Bone marrow (tissue), 2 donors: ENCODE data around the gene LAMTOR4.

Source experiments
- DNase-seq, 2 donors: peaks; one replicate each; lab custom pipeline; 2025; lab: John Stamatoyannopoulos, UW

LAMTOR4 gene

DNA sequence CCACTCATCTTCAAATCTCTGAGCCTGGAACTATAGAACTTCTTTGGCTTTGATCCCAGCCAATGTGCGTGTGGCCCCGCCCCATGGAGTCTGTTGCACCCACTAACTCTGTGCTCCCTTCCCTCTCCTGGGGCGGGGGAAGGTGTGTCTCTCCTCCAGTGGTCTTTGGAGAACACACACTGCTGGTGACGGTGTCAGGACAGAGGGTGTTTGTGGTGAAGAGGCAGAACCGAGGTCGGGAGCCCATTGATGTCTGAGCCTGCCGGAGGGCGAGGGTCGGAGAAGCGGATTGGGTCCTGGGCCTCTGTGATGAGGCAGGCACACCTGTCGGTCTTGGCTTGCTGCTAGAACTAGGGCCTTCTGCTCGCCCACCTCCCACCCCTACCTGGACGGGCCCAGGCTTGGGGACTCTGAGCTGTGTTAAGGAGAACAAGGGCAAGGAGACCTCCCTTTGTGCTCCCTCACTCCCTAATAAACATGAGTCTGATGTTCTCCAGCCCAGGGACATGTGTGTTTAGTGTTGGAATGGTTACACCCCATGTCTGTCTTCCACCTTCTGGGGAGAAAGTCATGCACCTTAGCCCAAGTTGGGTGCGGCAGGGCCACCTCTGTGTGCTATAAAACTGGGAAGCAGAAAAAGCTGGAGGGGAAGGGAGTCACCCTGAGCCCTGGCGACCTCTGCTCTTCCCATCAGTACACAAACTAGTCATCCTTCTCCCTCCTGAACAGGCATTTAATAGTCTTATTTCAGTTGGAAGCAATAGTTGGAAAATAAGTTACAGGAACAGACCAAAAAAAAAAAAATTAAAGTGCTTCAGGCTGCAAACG is 5.2 kb downstream of the LAMTOR4 start:
- no peak for DNase-seq

DNA sequence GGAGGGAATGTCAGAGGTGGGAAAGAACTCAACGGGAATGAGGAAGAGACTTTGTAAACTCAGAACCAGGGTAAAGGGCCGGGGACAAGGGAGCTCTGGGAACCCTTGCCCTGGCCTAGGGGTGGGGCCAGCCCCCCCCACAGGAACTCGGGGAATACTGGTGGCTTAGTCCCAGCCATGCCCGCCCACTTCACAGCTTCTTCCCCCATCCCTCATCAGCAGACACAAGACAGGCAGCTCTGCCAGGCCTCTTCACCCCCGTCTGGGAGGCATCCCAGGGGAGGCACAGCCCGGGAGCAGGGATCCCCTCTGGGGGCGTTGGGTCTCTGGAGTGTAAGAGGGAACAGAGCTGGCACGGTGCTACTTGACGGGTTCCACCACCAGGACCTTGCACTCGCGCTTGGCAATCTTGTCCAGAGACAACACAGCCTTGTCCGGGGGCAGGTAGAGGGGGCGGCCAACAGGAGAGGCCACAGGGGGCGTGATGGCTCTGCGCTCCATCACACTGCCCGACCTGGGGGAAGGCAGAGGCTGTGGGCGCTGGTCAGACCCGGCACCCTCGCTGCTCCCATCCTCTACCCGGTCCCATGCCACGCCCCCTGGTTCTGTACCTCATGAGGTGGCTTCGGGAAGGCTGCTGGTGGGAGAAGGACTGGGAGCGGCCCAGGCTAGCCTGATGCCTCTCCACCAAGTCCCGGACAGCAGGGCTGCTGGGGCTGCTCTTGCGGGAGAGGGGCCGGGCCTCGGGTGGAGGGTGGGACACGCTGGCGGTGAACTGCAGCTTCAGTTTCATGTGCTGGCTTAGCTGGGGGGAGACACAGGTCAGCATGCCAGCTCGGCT is 6.2 kb downstream of the LAMTOR4 start:
- no peak for DNase-seq

DNA sequence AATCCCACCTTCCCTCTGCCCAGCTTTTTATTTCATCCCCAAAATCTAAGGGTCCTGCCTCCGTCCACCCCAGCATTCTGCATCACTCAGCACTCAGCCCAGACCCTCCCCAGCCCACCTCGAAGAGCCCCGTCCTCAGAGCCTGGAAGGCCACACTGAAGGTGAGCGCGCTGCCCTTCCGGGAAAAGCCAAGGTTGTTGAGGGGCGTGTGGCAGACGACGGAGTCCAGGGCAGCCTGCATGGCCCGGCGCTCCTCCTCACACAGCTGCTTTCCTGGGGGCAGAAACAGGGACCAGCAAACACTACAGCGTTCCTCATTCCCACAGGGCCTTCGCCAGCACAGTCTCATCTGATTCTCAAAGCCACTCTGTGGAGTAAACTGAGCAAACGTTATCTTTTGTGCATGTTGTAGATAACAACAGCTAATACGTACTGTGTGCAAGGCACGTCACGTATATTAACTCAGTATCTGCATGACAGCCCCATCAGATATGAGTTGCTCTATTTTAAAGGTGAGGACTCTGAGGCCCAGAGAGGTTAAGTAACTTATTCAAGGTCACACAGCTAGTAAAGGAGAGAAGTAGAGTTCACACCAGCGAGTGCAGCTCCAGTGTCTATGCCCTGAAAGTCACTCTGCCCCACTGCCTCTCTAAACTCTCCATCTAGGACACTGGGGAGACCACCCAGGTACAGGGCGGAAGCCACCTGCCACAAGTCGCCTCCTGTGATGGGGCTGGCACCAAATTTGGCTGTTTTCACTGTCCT is 7.0 kb downstream of the LAMTOR4 start:
- DNase-seq, result no peak

DNA sequence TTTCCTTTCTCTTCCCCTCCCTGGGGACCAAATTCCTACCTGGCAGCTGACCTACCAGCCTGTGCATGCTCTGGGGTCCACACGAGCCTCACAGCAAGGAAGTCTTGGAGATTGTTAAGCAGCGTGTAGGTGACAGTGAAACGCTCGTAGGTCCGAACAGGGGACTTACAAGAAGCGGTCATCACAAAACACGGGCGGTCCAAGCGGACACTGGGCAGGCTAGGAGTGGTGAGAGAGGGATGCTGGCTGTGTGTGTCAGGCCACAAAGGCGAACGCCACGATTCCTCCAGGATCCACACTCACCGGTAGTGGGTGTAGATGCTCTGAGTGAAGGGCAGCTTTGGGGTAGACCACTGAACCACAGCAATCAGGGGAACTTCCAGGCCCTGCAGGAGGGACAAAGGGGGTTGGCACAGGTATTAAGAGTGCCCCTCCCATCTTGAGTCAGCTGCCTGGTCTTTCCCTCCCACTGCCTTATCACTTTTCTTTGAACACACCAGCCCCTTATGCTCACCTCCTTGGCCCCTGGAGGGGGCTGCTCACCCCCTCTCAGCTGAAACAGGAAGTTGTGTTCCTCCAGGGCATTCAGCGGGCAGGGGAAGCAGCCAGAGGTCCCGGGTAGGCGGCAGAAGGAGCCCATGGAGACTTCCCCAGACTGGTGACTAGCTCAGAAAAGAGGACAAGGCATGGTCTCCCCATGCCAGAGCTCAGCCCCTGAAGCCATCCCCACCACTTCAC is 7.8 kb downstream of the LAMTOR4 start:
- no peak for DNase-seq

DNA sequence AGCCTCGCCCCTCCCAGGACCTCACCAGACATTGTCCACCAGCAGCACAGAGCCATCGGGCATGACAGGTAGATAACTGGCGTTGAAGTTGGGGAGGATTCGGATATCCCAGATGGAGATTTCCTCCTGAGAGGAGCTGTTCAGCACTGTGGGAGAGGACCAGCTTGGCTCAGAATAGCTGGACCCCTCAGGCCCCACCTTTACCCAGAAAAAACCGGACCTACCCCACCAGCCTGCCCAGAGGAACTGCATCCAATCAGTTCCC is 8.3 kb downstream of the LAMTOR4 start:
- DNase-seq, result no peak

DNA sequence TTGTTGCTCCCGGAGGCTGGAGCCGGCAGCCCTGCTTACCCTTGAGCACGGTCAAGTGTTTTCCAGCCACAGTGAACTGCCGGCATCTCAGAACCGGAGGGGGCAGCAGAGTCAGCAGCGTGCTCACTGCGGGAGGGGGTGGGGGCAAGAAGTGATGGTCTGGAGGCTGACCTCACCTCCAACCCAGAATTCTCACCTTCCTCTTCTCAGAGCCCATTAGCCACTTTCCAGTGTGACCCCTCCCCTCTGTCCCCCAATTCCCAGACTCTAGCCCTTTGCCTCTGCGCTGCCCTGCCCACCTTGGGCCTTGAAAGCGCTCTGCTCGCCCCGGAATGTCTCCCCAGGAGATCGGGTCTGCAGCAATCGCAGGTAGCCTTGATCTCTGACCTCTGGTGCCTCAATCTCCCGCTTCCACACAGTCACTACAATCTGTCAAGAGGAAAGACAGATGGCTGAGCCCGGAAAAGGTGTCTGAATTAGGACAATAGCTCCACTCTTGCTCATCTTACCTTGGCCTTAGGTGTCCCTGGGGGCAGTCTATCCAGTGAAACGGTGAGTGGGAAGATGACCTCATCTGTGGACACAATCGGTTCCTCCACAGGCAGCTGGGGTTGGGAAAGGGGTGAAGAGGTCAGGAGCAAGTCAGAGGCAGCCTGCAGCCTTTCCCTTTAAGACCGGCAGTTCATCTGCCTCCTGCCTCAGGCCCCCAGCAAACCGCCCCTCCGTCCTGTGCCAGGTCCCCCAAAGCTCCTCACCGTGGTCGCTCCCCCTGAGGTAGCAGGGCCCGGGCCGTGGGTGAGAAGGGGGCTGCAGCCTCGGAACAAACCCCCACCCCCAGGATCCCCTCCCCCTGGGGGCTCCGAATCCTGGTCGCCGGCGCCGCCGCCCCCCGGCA is 8.9 kb downstream of the LAMTOR4 start:
- no peak for DNase-seq

DNA sequence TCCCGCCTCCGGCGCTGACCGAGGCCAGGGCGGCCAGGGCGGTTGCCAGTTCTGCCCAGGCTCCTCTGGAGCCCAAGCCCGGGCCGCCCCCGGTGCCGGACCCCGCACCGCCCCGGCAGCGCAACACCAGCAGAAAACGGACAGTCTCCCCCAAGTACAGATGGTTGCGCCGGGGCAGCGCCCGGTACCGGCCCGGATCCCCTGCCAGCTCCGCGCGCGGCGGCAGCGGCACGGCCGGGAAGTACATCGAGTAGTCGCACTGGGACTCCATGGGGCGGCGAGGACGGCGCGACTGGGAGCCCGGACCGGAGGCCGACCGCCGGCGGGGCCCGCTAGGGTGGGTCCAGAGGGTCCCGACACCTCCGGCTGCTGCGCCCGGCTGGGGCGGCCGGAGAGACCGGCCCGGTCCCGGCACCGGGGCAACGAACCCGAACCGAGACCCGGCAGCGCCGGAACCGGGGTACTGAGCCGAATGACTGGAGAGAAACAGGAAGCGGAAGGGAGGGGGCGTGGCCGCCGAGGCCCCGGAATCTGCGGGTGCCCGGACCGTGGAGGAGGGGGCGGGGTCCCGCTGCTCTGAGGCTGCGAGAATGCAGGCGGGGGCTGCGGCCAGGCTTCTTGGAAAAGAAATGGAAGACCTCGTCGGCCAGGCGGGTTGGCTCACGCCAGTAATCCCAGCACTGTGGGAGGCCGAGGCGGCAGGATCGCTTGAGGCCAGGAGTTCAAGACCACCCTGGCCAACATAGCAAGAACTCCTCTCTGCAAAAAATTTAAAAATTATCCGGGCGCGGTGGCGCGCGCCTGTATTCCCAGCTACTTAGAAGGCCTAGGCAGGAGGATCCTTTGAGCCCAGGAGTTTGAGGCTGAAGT is 9.7 kb downstream of the LAMTOR4 start, which contains the start of gene TRAPPC14:
Gene TRAPPC14, minus strand, starts transcription at position 495 of the 870 bp plus-strand sequence. Its CDS starts 224 bp downstream, at position 271.
- DNase-seq, result peak; percentile 75 to 87

DNA sequence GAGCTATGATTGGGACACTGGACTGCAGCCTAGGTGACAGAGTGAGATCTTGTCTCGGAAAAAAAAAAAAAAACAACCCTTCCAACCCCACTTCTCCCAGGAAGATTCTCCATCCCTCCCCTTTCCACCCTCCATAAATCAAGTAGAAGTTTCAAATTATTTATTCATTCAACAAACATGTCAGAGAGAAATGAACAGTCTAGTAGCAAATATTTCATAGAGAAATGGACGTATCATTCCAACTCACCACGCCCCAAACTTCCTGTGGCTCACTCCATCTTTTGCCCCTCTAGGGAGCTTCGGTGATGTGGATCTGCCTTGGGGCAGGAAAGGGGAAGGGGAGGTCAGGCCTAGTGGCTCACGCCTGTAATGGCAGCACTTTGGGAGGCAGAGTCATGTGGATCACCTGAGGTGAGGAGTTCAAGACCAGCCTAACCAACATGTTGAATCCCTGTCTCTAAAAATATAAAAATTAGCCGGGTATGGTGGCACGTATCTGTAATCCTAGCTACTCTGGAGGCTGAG is 10.4 kb downstream of the LAMTOR4 start:
- no peak for DNase-seq

DNA sequence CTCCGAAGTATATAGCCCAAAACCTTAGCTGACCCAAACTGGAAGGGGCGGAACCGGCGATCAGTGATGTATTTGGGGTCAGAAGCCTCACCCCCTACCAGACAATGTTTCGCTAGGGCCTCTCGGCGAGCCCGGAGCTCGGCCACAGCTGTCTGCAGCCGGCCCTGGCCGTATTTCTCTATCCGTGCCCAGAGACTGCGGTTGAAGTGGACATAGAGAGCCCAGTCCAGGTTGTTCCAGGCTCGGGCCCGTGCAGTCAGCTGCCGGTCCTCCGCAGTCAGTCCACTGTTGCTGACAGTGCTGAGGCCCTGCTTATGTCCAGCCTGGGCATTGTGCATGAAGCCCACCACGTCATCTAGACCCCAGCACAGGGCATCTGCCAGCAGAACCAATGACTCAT is 11.3 kb downstream of the LAMTOR4 start:
- DNase-seq, result no peak

DNA sequence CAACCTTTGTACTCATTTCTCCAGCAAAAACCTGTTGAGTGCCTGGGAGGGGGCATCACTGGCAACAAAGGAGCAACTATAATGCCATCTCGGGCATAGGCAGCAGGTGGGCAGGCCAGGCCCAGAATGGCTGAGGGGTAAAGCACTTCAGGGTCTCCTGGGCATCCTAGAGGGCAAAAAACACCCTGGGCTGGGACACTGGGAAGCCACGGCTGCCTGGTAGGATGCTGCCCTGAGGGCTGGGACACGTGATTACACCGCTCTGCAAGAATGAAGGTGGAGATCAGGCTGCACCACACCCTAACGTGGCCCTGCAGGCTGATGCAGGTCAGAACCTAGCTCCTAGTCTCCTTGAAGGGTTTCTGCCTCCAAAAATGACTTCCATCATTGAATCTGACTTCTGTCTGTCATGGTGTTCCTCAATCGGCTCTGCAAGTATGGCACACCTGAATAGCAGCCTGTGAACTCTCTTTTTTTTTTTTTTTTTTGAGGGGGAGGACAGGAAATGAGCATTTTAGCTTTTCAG is 14.4 kb downstream of the LAMTOR4 start:
- DNase-seq, result no peak

DNA sequence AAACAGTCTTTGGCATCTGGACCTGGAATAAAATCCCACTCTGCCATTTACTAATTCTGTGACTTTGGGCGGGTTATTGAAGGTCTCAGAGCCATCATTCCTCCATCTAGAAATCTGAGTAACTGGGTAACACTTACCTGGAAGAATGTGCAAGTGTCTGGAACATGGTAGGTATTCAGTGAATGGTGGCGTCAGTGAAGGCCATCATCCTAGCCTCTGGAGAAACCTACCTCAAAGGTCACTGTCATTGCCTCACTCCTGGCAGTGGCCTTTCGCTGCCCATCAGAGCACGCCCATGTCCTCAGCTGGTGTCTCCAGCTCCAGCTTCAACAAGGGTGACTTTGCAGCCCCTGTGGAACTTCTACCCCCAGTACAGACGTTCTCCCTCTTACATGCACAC is 15.2 kb downstream of the LAMTOR4 start:
- DNase-seq, result no peak

DNA sequence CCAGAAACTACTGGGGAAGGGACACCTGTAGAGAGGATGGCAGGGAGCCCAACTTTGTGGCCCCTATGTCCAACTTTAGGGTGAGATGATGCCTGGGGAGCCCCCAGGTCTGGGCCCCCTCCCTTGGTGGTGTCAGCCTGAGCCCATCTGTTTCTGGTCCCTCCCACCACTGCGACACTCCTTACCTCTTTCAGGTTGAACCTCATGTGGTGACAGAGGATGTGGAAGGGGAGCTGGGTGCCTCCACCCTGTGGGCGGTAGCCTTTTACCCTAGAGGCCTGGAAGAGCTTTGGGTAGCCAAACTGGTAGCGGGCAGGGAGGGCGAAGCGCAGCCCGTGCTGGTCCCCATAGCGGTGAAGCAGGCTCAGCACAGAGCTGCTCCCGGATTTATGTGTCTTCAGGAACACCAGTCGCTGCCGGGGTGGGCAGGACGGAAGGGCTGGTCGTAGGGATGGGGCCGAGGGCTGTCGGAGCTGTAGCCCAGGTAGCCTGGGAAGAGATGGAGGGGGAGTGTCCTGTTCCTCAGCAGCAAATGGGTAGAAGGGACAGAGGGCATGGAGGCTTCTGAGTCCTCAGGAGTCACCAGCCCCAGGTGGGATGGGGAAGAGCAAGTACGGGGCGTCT is 17.7 kb downstream of the LAMTOR4 start:
- DNase-seq, result no peak

DNA sequence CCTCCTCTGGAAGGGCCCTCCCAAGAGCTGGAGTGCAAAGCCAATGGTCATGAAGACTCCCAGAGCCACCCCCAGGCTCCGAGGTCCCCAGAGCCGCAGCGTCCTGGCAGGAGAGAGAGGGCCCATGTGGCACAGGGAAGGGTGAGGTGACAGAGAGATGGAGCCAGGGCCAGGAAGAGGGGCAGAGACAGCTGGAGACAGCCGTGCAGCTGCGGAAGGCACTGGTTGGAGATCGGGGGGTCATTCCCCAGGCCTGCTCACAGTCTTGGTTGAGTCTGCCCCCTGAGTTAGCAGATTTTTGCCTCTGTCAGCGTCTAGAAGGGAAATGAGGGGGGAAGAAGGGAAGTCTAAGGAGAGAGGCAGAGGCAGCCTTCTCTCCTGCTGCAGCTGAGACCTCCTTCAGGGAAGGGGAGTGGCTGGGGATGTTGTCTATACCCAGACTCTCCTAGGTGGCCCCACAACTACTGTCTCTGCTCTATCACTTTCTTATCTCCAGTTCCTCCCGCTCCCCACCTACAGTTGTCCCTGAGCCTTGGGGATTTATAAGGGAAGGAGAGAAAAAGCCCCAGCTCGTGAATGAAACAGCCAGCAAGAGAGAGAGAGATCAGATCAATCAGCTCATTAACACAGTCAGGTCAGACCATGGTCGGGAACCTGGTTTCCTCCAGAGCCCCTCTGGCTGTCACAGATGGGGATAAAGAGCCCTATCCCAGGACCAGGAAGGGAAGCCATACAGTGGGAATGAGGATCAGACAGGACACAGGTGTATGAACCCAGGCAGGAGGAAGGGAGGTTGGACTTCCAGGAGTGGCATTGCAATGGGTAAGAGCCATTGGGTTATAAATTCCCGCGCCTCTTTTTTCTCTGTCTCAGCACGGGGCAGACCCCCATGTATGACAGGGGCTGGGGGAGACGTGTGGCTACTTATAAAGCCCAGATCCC is 18.5 kb downstream of the LAMTOR4 start:
- no peak for DNase-seq

DNA sequence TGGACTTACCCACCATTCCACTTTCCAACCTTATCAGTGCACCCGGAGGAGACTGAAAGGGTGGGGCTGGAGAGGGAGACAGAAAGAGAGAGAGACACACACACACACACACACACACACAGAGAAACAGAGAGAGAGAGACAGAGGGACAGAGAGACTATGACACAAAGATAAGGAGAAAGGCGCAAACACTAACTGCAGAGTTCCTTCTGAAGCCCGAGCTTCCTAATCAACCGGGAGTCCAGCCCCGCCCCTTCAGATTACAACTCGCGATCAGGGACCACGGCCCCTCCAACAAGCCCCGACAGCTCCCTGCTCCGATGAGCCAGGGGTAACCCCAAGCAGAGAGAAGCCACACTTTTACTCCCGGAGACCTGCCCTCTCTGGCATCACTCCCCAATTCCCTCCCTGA is 19.2 kb downstream of the LAMTOR4 start:
- DNase-seq, result no peak

DNA sequence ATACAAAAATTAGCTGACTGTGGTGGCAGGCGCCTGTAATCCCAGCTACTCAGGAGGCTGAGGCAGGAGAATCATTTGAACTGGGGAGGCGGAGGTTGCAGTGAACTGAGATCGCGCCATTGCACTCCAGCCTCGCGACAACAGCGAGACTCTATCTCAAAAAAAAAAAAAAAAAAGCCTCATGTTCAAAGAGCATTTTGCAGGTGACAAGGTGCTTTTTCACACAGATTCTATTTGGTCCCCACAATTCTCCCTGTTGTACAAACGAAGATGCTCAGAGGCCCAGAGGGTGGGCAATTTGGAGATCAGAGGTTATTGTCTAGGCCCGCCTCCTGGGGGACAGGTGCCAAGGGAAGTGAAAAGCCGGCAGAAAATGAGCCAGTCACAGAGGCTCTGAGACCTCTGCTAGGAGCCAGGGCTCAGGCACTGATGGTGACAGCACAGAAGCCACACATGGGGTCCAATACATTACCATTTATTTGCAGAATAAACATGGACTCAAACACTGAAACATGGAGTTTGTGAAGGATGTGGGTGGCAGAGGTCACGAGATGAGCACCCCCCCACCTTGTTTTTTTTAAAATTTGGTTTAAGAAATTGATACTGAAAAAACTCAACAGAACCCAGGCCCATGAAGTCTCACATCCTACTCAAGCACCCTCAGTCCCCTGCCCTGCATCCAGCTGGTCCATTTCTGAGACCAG is 20.6 kb downstream of the LAMTOR4 start:
- no peak for DNase-seq

DNA sequence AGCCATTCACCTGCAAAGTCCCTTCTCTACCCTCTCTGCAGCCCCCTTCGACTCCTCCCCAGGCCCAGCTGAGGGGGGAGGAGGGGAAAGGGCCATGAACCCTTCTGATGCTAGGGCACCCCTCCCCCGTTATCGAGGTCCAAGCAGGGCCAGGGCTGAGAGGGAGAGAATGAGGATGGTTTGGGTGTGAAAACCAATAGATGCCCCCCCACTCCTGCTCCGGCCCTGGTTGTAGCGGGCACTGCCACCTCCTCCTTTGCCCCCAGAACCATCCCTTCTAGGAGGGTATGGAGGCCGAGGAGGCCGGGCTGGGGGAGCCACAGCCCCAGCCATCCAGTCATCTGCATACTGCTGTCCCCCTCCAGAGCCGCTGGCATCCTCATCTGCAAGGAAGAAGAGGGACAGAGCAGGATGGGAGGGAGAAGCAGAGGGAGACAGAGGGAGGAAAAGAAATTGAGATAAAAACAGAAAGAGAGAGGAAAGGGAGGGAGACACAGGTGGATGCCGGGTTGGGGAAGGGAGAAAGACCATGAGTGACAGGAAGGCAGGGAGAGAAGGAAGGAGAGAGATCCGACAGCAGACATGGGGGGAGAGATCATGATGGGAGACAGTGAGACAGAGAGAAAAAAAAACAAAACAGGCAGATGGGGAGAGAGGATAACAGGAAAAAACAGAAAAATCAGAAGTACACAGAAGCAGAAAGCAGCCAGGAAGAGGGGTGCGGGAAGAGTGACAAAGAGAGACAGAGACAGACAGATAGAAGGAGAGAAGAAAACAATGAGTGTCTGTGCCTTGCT is 21.6 kb downstream of the LAMTOR4 start:
- DNase-seq, result no peak
